Upper lobe of left lung (tissue), 6 donors: ENCODE data around the gene CPNE5. TPM values are rescaled to one million over a fixed set of nuclear protein-coding genes. Genes with fewer than 3 reads are reported as not detected.

ENCODE experiments used
- ATAC-seq, 2 donors: fragments of 200-7000 bp; cut with Tn5 transposase; one replicate each; pipeline ENCODE4 v1.9.1; 2022; ENCODE audit warnings: mild to moderate bottlenecking in 2 of 2, moderate library complexity in 2 of 2; ENCODE audit not compliant: low FRiP score in 2 of 2
- DNase-seq, 2 donors: peaks; one replicate each; pipeline ENCODE4 v3.0.0-alpha.2; 2019 to 2020
- H3K27ac ChIP-seq, 4 donors: fragments of 200-600 bp; sonication (generic); one replicate each; pipeline ENCODE4 v1.5.1; 2016 to 2019
- H3K27me3 ChIP-seq, 4 donors: fragments of 200-600 bp; sonication (generic); one replicate each; pipeline ENCODE4 v1.5.1; 2017 to 2019
- H3K36me3 ChIP-seq, 4 donors: fragments of 200-600 bp; sonication (generic); one replicate each; pipeline ENCODE4 v1.5.1; 2016 to 2019
- H3K4me1 ChIP-seq, 4 donors: fragments of 200-600 bp; sonication (generic); one replicate each; pipeline ENCODE4 v1.5.1; 2018 to 2019
- H3K4me3 ChIP-seq, 4 donors: fragments of 200-600 bp; sonication (generic); one replicate each; pipeline ENCODE4 v1.5.1; 2017 to 2019; ENCODE audit warnings: mild to moderate bottlenecking in 2 of 4, moderate library complexity in 1 of 4
- H3K9me3 ChIP-seq, 4 donors: fragments of 200-600 bp; sonication (generic); one replicate each; pipeline ENCODE4 v1.5.1; 2018 to 2019
- CTCF ChIP-seq, 6 experiments: fragments of 450-650 bp in 4 of 6; fragments of 200-600 bp in 2 of 6; sonication (generic) in 2 of 6; IDR thresholded peaks; one replicate each; pipeline ENCODE4 v1.5.1; 2016 to 2019; ENCODE audit warnings: antibody characterized with exemption in 6 of 6
- EP300 ChIP-seq, 4 donors: sonication (generic); formaldehyde crosslinking; IDR thresholded peaks; one replicate each; pipeline ENCODE4 v1.5.1; 2017; ENCODE audit warnings: antibody characterized with exemption in 4 of 4, control low read depth in 2 of 4
- POLR2A ChIP-seq, 4 donors: fragments of 450-650 bp; IDR thresholded peaks; one replicate each; pipeline ENCODE4 v1.5.1; 2016 to 2017; ENCODE audit warnings: antibody characterized with exemption in 4 of 4, mild to moderate bottlenecking in 2 of 4
- POLR2AphosphoS5 ChIP-seq, 2 donors: sonication (generic); formaldehyde crosslinking; IDR thresholded peaks; one replicate each; pipeline ENCODE4 v1.5.1; 2017; ENCODE audit warnings: antibody characterized with exemption in 2 of 2
- WGBS, 2 donors: methylation state at CpG; one replicate each; pipeline ENCODE4 v1.1.5; 2017 to 2018; 5-methylcytosine and 5-hydroxymethylcytosine counted together
- total RNA-seq, 6 donors: library from RNA; depleted of rRNA in 4 of 6; stranded (reverse); fragments of >200 nt in 4 of 6; gene quantifications; one replicate each; pipeline versions ENCODE4 v1.1.0 to v1.2.1, GENCODE V29; 2016 to 2021
- donor health status: DM: no; HTN: no; CAD: no; lungs with moderate emphysema.
- donor health status: DM: no; HTN: yes; CAD: no; lungs with severe emphysema.

Gene CPNE5
- 1 to 10 TPM in 4 of 6 donors, under 1 TPM in 2; 0.89 to 5.4 (median 2.5) TPM for total RNA-seq

GRCh38 chr6:36838896-36839748 lies at the start of gene CPNE5:
Gene CPNE5 (minus strand): TSS chr6:36839444. CDS start chr6:36839377, 67 bp downstream.
- Histone ChIP-seq H3K27me3 (peaks cover 0 to 19% (median 9%) of the 10 kb centered on the region in 4 donors), H3K4me3 (peak within 1 kb of the TSS; percentile 18 to 58 (median 52)), H3K9me3 (no peaks in the 10 kb centered on the region), H3K36me3 (no peaks in the 10 kb centered on the region), H3K27ac (no peak within 1 kb of the TSS), H3K4me1 (peaks cover 21 to 26% (median 25%) of the 10 kb centered on the region in 4 donors)
- TF ChIP-seq POLR2A (IDR thresholded peaks at IDR 0.05), result no peak
- TF ChIP-seq POLR2AphosphoS5 (IDR thresholded peaks at IDR 0.05), result no peak
- no peak for TF ChIP-seq CTCF (IDR thresholded peaks at IDR 0.05)
- 8 to 16% methylated on average over 18 to 25 of the region's 57 CpGs for WGBS, 2 donors
- ATAC-seq (peak in 1 of 2 donors; percentile 40), DNase-seq (peak in 1 of 2 donors; percentile 81)

- H3K4me3 ChIP-seq, result no peak overlapping the region
- peaks cover 16 to 23% (median 18%) of the 10 kb centered on the region in 4 donors for H3K4me1 ChIP-seq
- ATAC-seq, result no peak
- H3K27me3 ChIP-seq, result no peaks in the 10 kb centered on the region
- no peak overlapping the region for H3K27ac ChIP-seq
- no peak for DNase-seq
- H3K9me3 ChIP-seq, result no peaks in the 10 kb centered on the region
- peaks cover 0 to 12% (median 0%) of the 10 kb centered on the region in 4 donors for H3K36me3 ChIP-seq
- TF ChIP-seq EP300 (IDR thresholded peaks at IDR 0.05) (no peak), POLR2AphosphoS5 (IDR thresholded peaks at IDR 0.05) (no peak), POLR2A (IDR thresholded peaks at IDR 0.05) (no peak), CTCF (IDR thresholded peaks at IDR 0.05) (no peak)
- 94% methylated on average over 7 of the region's 7 CpGs for WGBS, 2 donors
Observed at GRCh38 chr6:36888115-36888643, 48.9 kb upstream of the CPNE5 start.

- H3K9me3 ChIP-seq, result no peaks in the 10 kb centered on the region
- no peak for TF ChIP-seq CTCF (IDR thresholded peaks at IDR 0.05)
- TF ChIP-seq EP300 (IDR thresholded peaks at IDR 0.05), result no peak
- no peak for TF ChIP-seq POLR2AphosphoS5 (IDR thresholded peaks at IDR 0.05)
- TF ChIP-seq POLR2A (IDR thresholded peaks at IDR 0.05), result no peak
- H3K4me1 ChIP-seq, result peaks cover 16 to 23% (median 18%) of the 10 kb centered on the region in 4 donors
- ATAC-seq (no peak), DNase-seq (no peak)
- H3K27me3 ChIP-seq, result no peaks in the 10 kb centered on the region
- H3K27ac ChIP-seq, result no peak overlapping the region
- H3K36me3 ChIP-seq, result peaks cover 0 to 4% (median 0%) of the 10 kb centered on the region in 4 donors
- WGBS, 2 donors, result 77 to 82% methylated on average over 10 of the region's 10 CpGs
- peak overlapping the region in 1 of 4 donors; percentile 83 for H3K4me3 ChIP-seq
Observed at GRCh38 chr6:36886950-36887618, 47.8 kb upstream of the CPNE5 start.

GRCh38 chr6:36885461-36886401 lies 46.5 kb upstream of the CPNE5 start, which contains the start of gene C6orf89:
Gene C6orf89 (plus strand): TSS chr6:36885952. CDS start chr6:36899445, 13,493 bp downstream.
- H3K9me3 ChIP-seq, result no peaks in the 10 kb centered on the region
- ATAC-seq, result peak; percentile 100
- H3K4me3 ChIP-seq, result peak within 1 kb of the TSS; percentile 80 to 89 (median 82)
- H3K36me3 ChIP-seq, result no peaks in the 10 kb centered on the region
- peaks cover 16 to 23% (median 18%) of the 10 kb centered on the region in 4 donors for H3K4me1 ChIP-seq
- 3 to 6% methylated on average over 18 to 45 of the region's 48 CpGs for WGBS, 2 donors
- DNase-seq, result peak; percentile 95 to 99
- peak within 1 kb of the TSS; percentile 83 to 88 (median 87) for H3K27ac ChIP-seq
- TF ChIP-seq CTCF (IDR thresholded peaks at IDR 0.05) (peak; percentile 81 to 97 (median 93)), EP300 (IDR thresholded peaks at IDR 0.05) (no peak), POLR2AphosphoS5 (IDR thresholded peaks at IDR 0.05) (peak; percentile 93 to 97), POLR2A (IDR thresholded peaks at IDR 0.05) (peak; percentile 64 to 83 (median 74))
- no peaks in the 10 kb centered on the region for H3K27me3 ChIP-seq
